ENCODE results near the gene TPD52L2. TPM values are rescaled to one million over a fixed set of nuclear protein-coding genes. Genes with fewer than 3 reads are reported as not detected.

Gene TPD52L2
- total RNA-seq, 1 donor from 2014 or later = 85.5 TPM

GRCh38 chr20:63854766-63855362 lies 10.2 kb upstream of the TPD52L2 start:
- peaks cover 35% of the 10 kb centered on the region for H3K4me1 Mint-ChIP-seq (ENCODE audit: unreplicated experiment)
- no peak overlapping the region for H3K4me3 Mint-ChIP-seq (ENCODE audit: unreplicated experiment)
- H3K36me3 Mint-ChIP-seq (ENCODE audit: low read depth, unreplicated experiment) = peaks cover 4% of the 10 kb centered on the region
- H3K27me3 Mint-ChIP-seq (ENCODE audit: unreplicated experiment) = peaks cover 13% of the 10 kb centered on the region
- no peak for DNase-seq (ENCODE audit: low spot score)
- TF ChIP-seq, protein P1, sequence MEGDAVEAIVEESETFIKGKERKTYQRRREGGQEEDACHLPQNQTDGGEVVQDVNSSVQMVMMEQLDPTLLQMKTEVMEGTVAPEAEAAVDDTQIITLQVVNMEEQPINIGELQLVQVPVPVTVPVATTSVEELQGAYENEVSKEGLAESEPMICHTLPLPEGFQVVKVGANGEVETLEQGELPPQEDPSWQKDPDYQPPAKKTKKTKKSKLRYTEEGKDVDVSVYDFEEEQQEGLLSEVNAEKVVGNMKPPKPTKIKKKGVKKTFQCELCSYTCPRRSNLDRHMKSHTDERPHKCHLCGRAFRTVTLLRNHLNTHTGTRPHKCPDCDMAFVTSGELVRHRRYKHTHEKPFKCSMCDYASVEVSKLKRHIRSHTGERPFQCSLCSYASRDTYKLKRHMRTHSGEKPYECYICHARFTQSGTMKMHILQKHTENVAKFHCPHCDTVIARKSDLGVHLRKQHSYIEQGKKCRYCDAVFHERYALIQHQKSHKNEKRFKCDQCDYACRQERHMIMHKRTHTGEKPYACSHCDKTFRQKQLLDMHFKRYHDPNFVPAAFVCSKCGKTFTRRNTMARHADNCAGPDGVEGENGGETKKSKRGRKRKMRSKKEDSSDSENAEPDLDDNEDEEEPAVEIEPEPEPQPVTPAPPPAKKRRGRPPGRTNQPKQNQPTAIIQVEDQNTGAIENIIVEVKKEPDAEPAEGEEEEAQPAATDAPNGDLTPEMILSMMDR (IDR thresholded peaks at IDR 0.05; ENCODE audit: unreplicated experiment) = no peak
- H3K27ac Mint-ChIP-seq (ENCODE audit: unreplicated experiment) = no peak overlapping the region
- H3K9me3 Mint-ChIP-seq (ENCODE audit: unreplicated experiment) = no peaks in the 10 kb centered on the region

DNA sequence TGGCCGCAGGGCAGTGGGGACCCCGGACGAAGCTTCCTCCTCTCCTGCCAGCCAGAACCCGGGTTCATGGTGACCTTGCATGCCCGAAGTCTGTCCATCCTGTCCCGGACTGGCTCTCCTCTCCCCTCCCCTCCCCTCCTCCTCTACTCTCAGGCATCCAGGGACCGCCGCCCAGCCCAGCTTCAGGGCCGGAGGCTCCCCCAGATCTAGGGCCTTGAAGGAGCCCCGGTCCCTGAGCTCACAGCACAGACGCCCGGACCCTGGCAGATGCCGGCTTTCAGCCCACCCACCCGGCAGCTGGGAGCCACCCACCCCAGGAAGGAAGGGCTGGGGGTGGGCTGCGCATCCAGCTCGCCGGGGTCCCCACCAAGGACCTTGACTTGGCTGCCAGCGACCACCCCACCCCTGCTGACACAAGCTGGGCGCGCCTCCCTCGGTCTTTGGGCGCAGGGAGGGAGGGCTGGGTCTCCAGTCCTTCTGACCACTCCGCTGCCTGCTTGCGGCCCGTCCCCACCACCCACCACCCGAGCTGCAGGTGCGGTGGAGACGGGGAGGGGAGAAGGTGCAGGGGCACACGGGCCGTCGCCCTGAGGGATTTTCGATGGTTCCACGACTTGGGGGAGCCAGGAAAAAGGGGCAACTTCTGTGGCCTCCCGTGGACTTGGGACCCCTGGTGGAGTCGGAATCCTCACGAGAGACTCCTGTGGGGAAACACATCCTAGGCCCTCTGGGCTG lies 9.5 kb upstream of the TPD52L2 start:
- Mint-ChIP-seq H3K36me3 (ENCODE audit: low read depth, unreplicated experiment) (peaks cover 4% of the 10 kb centered on the region), H3K4me3 (ENCODE audit: unreplicated experiment) (no peak overlapping the region), H3K27ac (ENCODE audit: unreplicated experiment) (no peak overlapping the region), H3K4me1 (ENCODE audit: unreplicated experiment) (peaks cover 35% of the 10 kb centered on the region), H3K27me3 (ENCODE audit: unreplicated experiment) (peaks cover 13% of the 10 kb centered on the region), H3K9me3 (ENCODE audit: unreplicated experiment) (no peaks in the 10 kb centered on the region)
- DNase-seq (ENCODE audit: low spot score) = no peak
- TF ChIP-seq, protein P1 (IDR thresholded peaks at IDR 0.05; ENCODE audit: unreplicated experiment) = no peak

DNA sequence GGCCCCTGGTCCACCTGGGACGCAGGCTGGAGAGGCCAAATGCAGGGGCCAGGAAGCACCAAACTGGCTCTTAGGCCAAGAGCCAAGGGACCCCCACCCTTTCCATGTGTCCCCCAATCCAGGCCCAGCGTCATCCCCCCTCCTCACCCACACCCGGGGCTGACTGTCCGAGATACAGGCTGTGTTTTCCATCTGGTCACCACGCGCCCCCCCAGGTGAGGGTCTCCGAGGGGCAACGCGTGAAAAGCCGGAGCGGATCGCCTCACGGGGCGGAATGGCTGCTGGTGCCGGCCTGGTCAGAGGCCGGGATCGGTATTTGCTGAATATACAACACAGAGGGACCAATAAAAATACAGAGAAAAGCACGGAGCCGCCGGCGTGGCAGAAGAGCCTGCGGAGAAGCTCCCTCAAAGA lies 9.0 kb upstream of the TPD52L2 start:
- peaks cover 2% of the 10 kb centered on the region for H3K36me3 Mint-ChIP-seq (ENCODE audit: low read depth, unreplicated experiment)
- DNase-seq (ENCODE audit: low spot score) = no peak
- no peak overlapping the region for H3K4me3 Mint-ChIP-seq (ENCODE audit: unreplicated experiment)
- H3K9me3 Mint-ChIP-seq (ENCODE audit: unreplicated experiment) = no peaks in the 10 kb centered on the region
- H3K27me3 Mint-ChIP-seq (ENCODE audit: unreplicated experiment) = peaks cover 10% of the 10 kb centered on the region
- H3K27ac Mint-ChIP-seq (ENCODE audit: unreplicated experiment) = no peak overlapping the region
- TF ChIP-seq, protein P1 (IDR thresholded peaks at IDR 0.05; ENCODE audit: unreplicated experiment) = no peak
- peaks cover 31% of the 10 kb centered on the region for H3K4me1 Mint-ChIP-seq (ENCODE audit: unreplicated experiment)

- Mint-ChIP-seq H3K27ac (ENCODE audit: unreplicated experiment) (no peak overlapping the region), H3K9me3 (ENCODE audit: unreplicated experiment) (no peaks in the 10 kb centered on the region), H3K36me3 (ENCODE audit: low read depth, unreplicated experiment) (no peaks in the 10 kb centered on the region), H3K27me3 (ENCODE audit: unreplicated experiment) (peaks cover 6% of the 10 kb centered on the region), H3K4me1 (ENCODE audit: unreplicated experiment) (peaks cover 30% of the 10 kb centered on the region), H3K4me3 (ENCODE audit: unreplicated experiment) (no peak overlapping the region)
- TF ChIP-seq, protein P1 (IDR thresholded peaks at IDR 0.05; ENCODE audit: unreplicated experiment) = no peak
- no peak for DNase-seq (ENCODE audit: low spot score)
Observed at GRCh38 chr20:63857764-63858392, 7.2 kb upstream of the TPD52L2 start.
